Measurements from ENCODE around the gene SYNJ1. TPM values are rescaled to one million over a fixed set of nuclear protein-coding genes. Genes with fewer than 3 reads are reported as not detected.

The SYNJ1 gene
- total and polyA plus RNA-seq, 2 of the 13 experiments (the other 11 are each of a cell fraction or from before 2014, with no cell fraction given) = 2.0 to 2.7 TPM

GRCh38 chr21:32674731-32675130 is 53.1 kb downstream of the SYNJ1 start:
- CTCF ChIA-PET (ENCODE audit: low intra/inter-chr PET ratio, low total read pairs) = no interaction called here
- no TSS peak for BruUV-seq (replicated peaks)

GRCh38 chr21:32674038-32674437 is 53.8 kb downstream of the SYNJ1 start:
- DNase-seq (ENCODE audit: low spot score) (no peak), FAIRE-seq (no peak), ATAC-seq (no peak)
- CTCF ChIA-PET (ENCODE audit: low intra/inter-chr PET ratio, low total read pairs) = no interaction called here
- Histone ChIP-seq H3K27ac (ENCODE audit: extremely low read length, insufficient read depth, low read length) (no peak overlapping the region), H3K4me3 (replicated peaks in 1 of 3; ENCODE audit: insufficient read depth in 1 of 3, low read depth in 2 of 3, low read length in 3 of 3) (no peak overlapping the region), H3K36me3 (replicated peaks in 1 of 2; ENCODE audit: control insufficient read depth in 1 of 2, insufficient read depth in 2 of 2, low read length in 2 of 2) (peaks cover 0 to 2% of the 10 kb centered on the region in 2 experiments; a peak in 2 of 5 replicates), H3K9ac (ENCODE audit: insufficient read depth, low read depth, low read length) (no peak overlapping the region), H3K9me3 (ENCODE audit: low read length) (no peaks in the 10 kb centered on the region), H3K27me3 (ENCODE audit: control insufficient read depth in 1 of 2, insufficient read depth in 2 of 2, low read length in 2 of 2) (no peaks in the 10 kb centered on the region), H3K4me1 (ENCODE audit: insufficient read depth, low read length) (no peaks in the 10 kb centered on the region), H2AFZ (ENCODE audit: low read length) (no peak overlapping the region), H4K20me1 (ENCODE audit: insufficient read depth, low read length) (no peaks in the 10 kb centered on the region), H3K79me2 (ENCODE audit: insufficient read depth, low read length) (no peaks in the 10 kb centered on the region), H3K4me2 (ENCODE audit: low read depth, low read length) (no peak overlapping the region)
- POLR2A ChIA-PET = no interaction called here
- intact Hi-C loops (cut with micrococcal nuclease; ENCODE audit: unreplicated experiment) (no loop called here), in situ Hi-C loops (cut with HindIII; ENCODE audit: extremely low pct_ligation_motif_present, low pct_unique_long_range_greater_than_20kb) (loop anchor here (25.0 kb wide), 1 partner anchor 463 kb away; no protein-coding TSS in a partner anchor)
- 100% methylated on average over 1 of the region's 1 CpG for WGBS (ENCODE audit: low lambda C conversion rate)
- TF ChIP-seq PRPF4 (IDR thresholded peaks at IDR 0.05; ENCODE audit: low read depth, low read length, poor library complexity, severe bottlenecking) (no peak), MAFK (conservative IDR thresholded peaks at IDR 0.05 in 1 of 2, IDR thresholded peaks at IDR 0.05 in 1 of 2; ENCODE audit: low read length in 2 of 2) (no peak), SNAPC2 (CRISPR knock-in tag; IDR thresholded peaks at IDR 0.05) (no peak), YY1 (IDR thresholded peaks at IDR 0.05; ENCODE audit: insufficient read depth, insufficient replicate concordance, low read depth, low read length) (no peak), PREB (CRISPR knock-in tag; IDR thresholded peaks at IDR 0.05) (no peak), DZIP1 (CRISPR knock-in tag; IDR thresholded peaks at IDR 0.05) (no peak), TBX3 (IDR thresholded peaks at IDR 0.05; ENCODE audit: borderline replicate concordance) (no peak), ZNF12 (CRISPR knock-in tag; IDR thresholded peaks at IDR 0.05) (no peak), NBN (conservative IDR thresholded peaks at IDR 0.05) (no peak)
- no TSS peak for BruUV-seq (replicated peaks)

More at GRCh38 chr21:32674731-32675130, 53.1 kb downstream of the SYNJ1 start:
- Histone ChIP-seq H3K27ac (ENCODE audit: extremely low read length, insufficient read depth, low read length) (no peak overlapping the region), H3K4me2 (ENCODE audit: low read depth, low read length) (no peak overlapping the region), H3K4me3 (replicated peaks in 1 of 3; ENCODE audit: insufficient read depth in 1 of 3, low read depth in 2 of 3, low read length in 3 of 3) (no peak overlapping the region), H3K36me3 (replicated peaks in 1 of 2; ENCODE audit: control insufficient read depth in 1 of 2, insufficient read depth in 2 of 2, low read length in 2 of 2) (peaks cover 0 to 2% of the 10 kb centered on the region in 2 experiments; a peak in 2 of 5 replicates), H3K9me3 (ENCODE audit: low read length) (no peaks in the 10 kb centered on the region), H2AFZ (ENCODE audit: low read length) (no peak overlapping the region), H3K79me2 (ENCODE audit: insufficient read depth, low read length) (no peaks in the 10 kb centered on the region), H3K27me3 (ENCODE audit: control insufficient read depth in 1 of 2, insufficient read depth in 2 of 2, low read length in 2 of 2) (no peaks in the 10 kb centered on the region), H4K20me1 (ENCODE audit: insufficient read depth, low read length) (no peaks in the 10 kb centered on the region), H3K9ac (ENCODE audit: insufficient read depth, low read depth, low read length) (no peak overlapping the region), H3K4me1 (ENCODE audit: insufficient read depth, low read length) (no peaks in the 10 kb centered on the region)
- ATAC-seq (no peak), DNase-seq (ENCODE audit: low spot score) (no peak), FAIRE-seq (no peak)
- in situ Hi-C loops (cut with HindIII; ENCODE audit: extremely low pct_ligation_motif_present, low pct_unique_long_range_greater_than_20kb) = loop anchor here (25.0 kb wide), 1 partner anchor 463 kb away; no protein-coding TSS in a partner anchor
- no peak for TF ChIP-seq TBX3 (IDR thresholded peaks at IDR 0.05; ENCODE audit: borderline replicate concordance)
- TF ChIP-seq ZNF75D (CRISPR knock-in tag; IDR thresholded peaks at IDR 0.05; ENCODE audit: borderline replicate concordance) = no peak
- POLR2A ChIA-PET = no interaction called here
- intact Hi-C loops (cut with micrococcal nuclease; ENCODE audit: unreplicated experiment) = no loop called here
- WGBS (ENCODE audit: low lambda C conversion rate) = 95% methylated on average over 2 of the region's 2 CpGs
